Colonic mucosa (tissue), 4 donors: ENCODE results near the gene KRT6B. TPM values are rescaled to one million over a fixed set of nuclear protein-coding genes. Genes with fewer than 3 reads are reported as not detected.

ENCODE experiments used
- DNase-seq: peaks from one replicate; pipeline ENCODE4 v3.0.0-alpha.2; 2020
- H3K27ac ChIP-seq: fragments of 200-600 bp; one replicate; pipeline ENCODE4 v1.8.0; 2021
- H3K27me3 ChIP-seq: fragments of 200-600 bp; one replicate; pipeline ENCODE4 v1.8.0; 2021
- H3K36me3 ChIP-seq: fragments of 200-600 bp; one replicate; pipeline ENCODE4 v1.8.0; 2021
- H3K4me1 ChIP-seq: fragments of 200-600 bp; one replicate; pipeline ENCODE4 v1.8.0; 2021; ENCODE audit warnings: mild to moderate bottlenecking
- H3K4me3 ChIP-seq: fragments of 200-600 bp; one replicate; pipeline ENCODE4 v1.8.0; 2021
- H3K9ac ChIP-seq, 2 donors: one replicate each; pipeline ENCODE4 v1.7.0; 2013; ENCODE audit warnings: control low read depth in 2 of 2, low read depth in 2 of 2, low read length in 2 of 2
- H3K9me3 ChIP-seq: fragments of 200-600 bp; one replicate; pipeline ENCODE4 v1.8.0; 2021
- CTCF ChIP-seq: fragments of 200-600 bp; IDR thresholded peaks from one replicate; pipeline ENCODE4 v1.8.0; 2022; ENCODE audit warnings: antibody characterized with exemption, mild to moderate bottlenecking
- intact Hi-C: fragments of 100-400 bp; cut with DNase I; formaldehyde crosslinking; loops from one replicate; pipeline ENCODE4 v1.14.1; 2022
- total RNA-seq, 2 donors: library from RNA; stranded (reverse); fragmentation: NEBNext Ultra II Directional in 1 of 2; extraction: Animal tissue kit (Norgen Biotek cat#: 25700) in 1 of 2; gene quantifications; one replicate each; pipeline ENCODE4 v1.2.1, GENCODE V29; 2021
- donor health status: healthy.
- donor health status: DM: no; HTN: no; CAD: no.
- donor health status: DM: no; HTN: no; CAD: no.

Gene KRT6B
- total RNA-seq, 2 donors from 2014 or later: 0.13 to 1.4 TPM

- Histone ChIP-seq H3K9me3 (no peaks in the 10 kb centered on the region), H3K9ac (no peak overlapping the region), H3K4me1 (no peaks in the 10 kb centered on the region), H3K36me3 (no peaks in the 10 kb centered on the region), H3K27me3 (no peaks in the 10 kb centered on the region), H3K27ac (no peak overlapping the region), H3K4me3 (no peak overlapping the region)
- no peak for TF ChIP-seq CTCF
- intact Hi-C loops: no loop called here
- DNase-seq: no peak
Observed at GRCh38 chr12:52444647-52445595, 7.0 kb downstream of the KRT6B start.

- intact Hi-C loops: no loop called here
- H3K9ac ChIP-seq: no peak overlapping the region
- H3K9me3 ChIP-seq: no peaks in the 10 kb centered on the region
Observed at GRCh38 chr12:52443966-52444365, 8.0 kb downstream of the KRT6B start.

GRCh38 chr12:52442600-52443061 is 9.3 kb downstream of the KRT6B start:
- Histone ChIP-seq H3K27me3 (no peaks in the 10 kb centered on the region), H3K4me1 (no peaks in the 10 kb centered on the region), H3K27ac (no peak overlapping the region), H3K4me3 (no peak overlapping the region), H3K9me3 (no peaks in the 10 kb centered on the region), H3K9ac (no peak overlapping the region), H3K36me3 (no peaks in the 10 kb centered on the region)
- intact Hi-C loops: no loop called here
- no peak for DNase-seq
- TF ChIP-seq CTCF: no peak

More at GRCh38 chr12:52443966-52444365, 8.0 kb downstream of the KRT6B start:
- Histone ChIP-seq H3K4me3 (no peak overlapping the region), H3K4me1 (no peaks in the 10 kb centered on the region), H3K27ac (no peak overlapping the region), H3K27me3 (no peaks in the 10 kb centered on the region), H3K36me3 (no peaks in the 10 kb centered on the region)
- no peak for DNase-seq
- no peak for TF ChIP-seq CTCF

- Histone ChIP-seq H3K9ac (no peak overlapping the region), H3K27me3 (no peaks in the 10 kb centered on the region), H3K27ac (no peak overlapping the region), H3K4me1 (no peaks in the 10 kb centered on the region), H3K4me3 (no peak overlapping the region), H3K9me3 (no peaks in the 10 kb centered on the region), H3K36me3 (no peaks in the 10 kb centered on the region)
- intact Hi-C loops: no loop called here
- TF ChIP-seq CTCF: no peak
- DNase-seq: no peak
Observed at GRCh38 chr12:52441320-52441911, 10.5 kb downstream of the KRT6B start.

GRCh38 chr12:52440821-52441319 is 11.1 kb downstream of the KRT6B start:
- H3K9ac ChIP-seq: no peak overlapping the region
- no peak overlapping the region for H3K27ac ChIP-seq
- intact Hi-C loops: no loop called here
- H3K4me1 ChIP-seq: no peaks in the 10 kb centered on the region
- no peaks in the 10 kb centered on the region for H3K9me3 ChIP-seq
- TF ChIP-seq CTCF: no peak
- no peak for DNase-seq
- no peaks in the 10 kb centered on the region for H3K27me3 ChIP-seq
- H3K4me3 ChIP-seq: no peak overlapping the region
- H3K36me3 ChIP-seq: no peaks in the 10 kb centered on the region
